T-cell (primary cell): ENCODE results near the gene ETV5. TPM values are rescaled to one million over a fixed set of nuclear protein-coding genes. Genes with fewer than 3 reads are reported as not detected.

Experiments used
- ATAC-seq, 4 experiments: fragments of 200-7000 bp in 3 of 4; fragments of 150-1000 bp in 1 of 4; cut with Tn5 transposase; replicated peaks in 1 of 4; 1 replicate in 3 of 4; 2 replicates in 1 of 4; pipeline ENCODE4 v1.10.0; 2021; ENCODE audit warnings: moderate library complexity in 3 of 4, mild to moderate bottlenecking in 2 of 4, moderate number of reproducible peaks in 1 of 4
- CTCF ChIA-PET, 2 donors: fragments of 300-600 bp; sonication (Branson Sonifier 250); formaldehyde crosslinking; loops; one replicate each; lab custom pipeline; 2022; ENCODE audit warnings: antibody characterized with exemption in 2 of 2; lab: Charles Lee
- POLR2A ChIA-PET, 2 donors: fragments of 300-600 bp; sonication (Branson Sonifier 250); formaldehyde crosslinking; loops; one replicate each; lab custom pipeline; 2022; ENCODE audit warnings: antibody characterized with exemption in 2 of 2; lab: Charles Lee
- DNase-seq, 35 experiments: peaks; one replicate each; pipeline versions ENCODE4 v3.0.0 to v3.0.0-alpha.2; 2013 to 2023
- H3K27ac ChIP-seq: one replicate; pipeline ENCODE4 v1.5.1; 2013; ENCODE audit warnings: low read length
- H3K27me3 ChIP-seq, 2 experiments: replicated peaks in 1 of 2; 1 replicate in 1 of 2; 2 replicates in 1 of 2; pipeline versions ENCODE4 v1.6.1 to v1.7.0; 2013; ENCODE audit warnings: low read length in 1 of 2, mixed read lengths in 1 of 2; ENCODE audit not compliant: control insufficient read depth in 2 of 2, insufficient read depth in 2 of 2; ENCODE audit errors: extremely low read depth in 1 of 2
- H3K36me3 ChIP-seq, 2 donors: 1 replicate in 1 of 2; 2 replicates in 1 of 2; pipeline versions ENCODE4 v1.6.1 to v1.7.0; 2013; ENCODE audit warnings: low read length in 1 of 2; ENCODE audit not compliant: control insufficient read depth in 2 of 2, insufficient read depth in 1 of 2; ENCODE audit errors: extremely low read depth in 1 of 2
- H3K4me1 ChIP-seq, 2 experiments: 1 replicate in 1 of 2; 2 replicates in 1 of 2; pipeline versions ENCODE4 v1.6.1 to v1.7.0; 2013; ENCODE audit warnings: low read length in 2 of 2, mixed read lengths in 1 of 2; ENCODE audit not compliant: insufficient read depth in 2 of 2, control insufficient read depth in 1 of 2; ENCODE audit errors: extremely low read depth in 1 of 2
- H3K4me3 ChIP-seq, 2 donors: 1 replicate in 1 of 2; 2 replicates in 1 of 2; pipeline versions ENCODE4 v1.5.1 to v1.7.0; 2013; ENCODE audit warnings: mild to moderate bottlenecking in 2 of 2, low read length in 1 of 2, moderate library complexity in 1 of 2; ENCODE audit not compliant: control insufficient read depth in 1 of 2; ENCODE audit errors: extremely low read depth in 1 of 2
- H3K9me3 ChIP-seq: 2 replicates; pipeline ENCODE4 v1.7.0; 2013
- H3K27ac Mint-ChIP-seq, 2 donors: one replicate each; pipeline ENCODE4 v1.8.0; 2020 to 2021; ENCODE audit warnings: mild to moderate bottlenecking in 2 of 2, mixed read lengths in 2 of 2
- H3K27me3 Mint-ChIP-seq, 2 donors: one replicate each; pipeline ENCODE4 v1.8.0; 2021 to 2022; ENCODE audit warnings: mixed read lengths in 2 of 2
- H3K36me3 Mint-ChIP-seq: one replicate; pipeline ENCODE4 v1.8.0; 2021; ENCODE audit warnings: mixed read lengths
- H3K4me1 Mint-ChIP-seq, 3 donors: one replicate each; pipeline ENCODE4 v1.8.0; 2020 to 2022; ENCODE audit warnings: mixed read lengths in 3 of 3, mild to moderate bottlenecking in 1 of 3
- H3K4me3 Mint-ChIP-seq, 3 donors: one replicate each; pipeline ENCODE4 v1.8.0; 2020 to 2022; ENCODE audit warnings: mild to moderate bottlenecking in 3 of 3, mixed read lengths in 3 of 3, moderate library complexity in 3 of 3
- H3K9me3 Mint-ChIP-seq, 3 donors: one replicate each; pipeline ENCODE4 v1.8.0; 2020 to 2022; ENCODE audit warnings: mixed read lengths in 3 of 3
- WGBS: methylation state at CpG from one replicate; pipeline ENCODE4 v1.1.5; 2013; ENCODE audit warnings: missing lambda C conversion rate; ENCODE audit not compliant: insufficient coverage; 5-methylcytosine and 5-hydroxymethylcytosine counted together
- total RNA-seq, 35 experiments: library from RNA in 6 of 35; stranded (reverse) in 6 of 35; fragments of 120-200 nt in 1 of 35; gene quantifications; one replicate each; pipeline versions ENCODE4 v1.2.1 to v1.2.4 and lab custom pipeline; 2013 to 2026

ETV5 gene
- total RNA-seq, 5 donors from 2014 or later (not counting 1 experiment from before 2014, with no cell fraction given), result 0.32 to 0.93 (median 0.36) TPM; not detected in 1

DNA sequence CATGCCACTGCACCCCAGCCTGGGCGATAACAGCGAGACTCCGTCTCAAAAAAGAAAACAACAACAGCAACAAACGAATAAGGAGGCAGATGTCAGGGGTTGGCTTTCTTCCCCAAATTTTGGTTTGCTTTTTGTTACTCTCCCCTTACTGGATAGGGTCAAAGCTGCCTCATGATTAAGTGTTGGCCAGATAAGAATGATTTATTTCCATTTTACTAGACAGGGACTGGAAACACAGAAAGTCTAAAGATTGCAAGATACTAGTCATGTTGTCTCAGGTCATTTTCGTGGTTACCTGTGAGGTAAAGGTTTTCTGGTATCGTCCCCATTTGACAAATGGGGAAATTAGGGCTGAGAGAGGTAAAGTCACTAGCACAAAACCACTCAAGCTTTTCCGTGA, 18.6 kb upstream of the ETV5 start:
- 100% methylated on average over 1 of the region's 7 CpGs for WGBS
- H3K27me3 ChIP-seq, result peaks cover 0 to 10% of the 10 kb centered on the region in 2 experiments

DNA sequence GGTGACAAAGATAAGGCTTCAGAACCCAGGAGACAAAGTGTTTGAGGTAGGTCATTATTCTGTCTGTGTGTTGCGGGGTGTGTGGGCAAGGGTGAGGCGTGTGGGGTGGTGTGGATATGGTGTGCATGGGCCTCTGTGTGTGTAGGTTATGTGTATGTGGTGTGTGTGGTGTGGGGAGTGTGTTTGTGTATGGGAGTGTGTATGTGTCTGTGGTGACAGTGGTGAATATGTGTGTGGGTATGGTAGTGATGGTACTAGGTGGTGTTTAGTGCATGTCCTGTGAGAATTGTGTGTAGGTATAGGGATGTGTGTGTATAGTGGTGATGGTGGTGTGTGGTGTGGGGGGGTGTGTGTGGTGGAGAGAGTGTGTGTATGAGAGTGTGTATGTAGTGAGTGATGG, 16.2 kb upstream of the ETV5 start:
- Mint-ChIP-seq H3K4me3 (no peak overlapping the region), H3K4me1 (no peaks in the 10 kb centered on the region), H3K36me3 (no peaks in the 10 kb centered on the region), H3K9me3 (no peaks in the 10 kb centered on the region), H3K27me3 (peaks cover 14 to 19% of the 10 kb centered on the region in 2 donors), H3K27ac (no peak overlapping the region)
- H3K9me3 ChIP-seq, result no peaks in the 10 kb centered on the region
- no peaks in the 10 kb centered on the region for H3K4me1 ChIP-seq
- H3K27ac ChIP-seq, result no peak overlapping the region
- peaks cover 0 to 5% of the 10 kb centered on the region in 2 experiments for H3K27me3 ChIP-seq
- 83% methylated on average over 2 of the region's 2 CpGs for WGBS
- ChIA-PET CTCF (no interaction called here), POLR2A (no interaction called here)
- DNase-seq (no peak), ATAC-seq (no peak)
- no peak overlapping the region for H3K4me3 ChIP-seq
- no peaks in the 10 kb centered on the region for H3K36me3 ChIP-seq

More for the DNA sequence above, 18.6 kb upstream of the ETV5 start:
- no peak for DNase-seq
- no peaks in the 10 kb centered on the region for H3K4me1 Mint-ChIP-seq
- CTCF ChIA-PET, result interaction anchor here (0.6 to 0.7 kb wide), 3 partner anchors 22 to 976 kb away, joined by 3 to 4 read pairs (median 3); no protein-coding TSS in a partner anchor
- H3K4me1 ChIP-seq, result no peaks in the 10 kb centered on the region
- no peak overlapping the region for H3K27ac Mint-ChIP-seq
- H3K27ac ChIP-seq, result no peak overlapping the region
- no peak overlapping the region for H3K4me3 Mint-ChIP-seq
- peaks cover 0 to 8% of the 10 kb centered on the region in 2 donors for H3K27me3 Mint-ChIP-seq
- POLR2A ChIA-PET, result no interaction called here
- H3K9me3 Mint-ChIP-seq, result no peaks in the 10 kb centered on the region
- no peak overlapping the region for H3K4me3 ChIP-seq
- H3K36me3 Mint-ChIP-seq, result no peaks in the 10 kb centered on the region
- no peaks in the 10 kb centered on the region for H3K36me3 ChIP-seq
- no peak for ATAC-seq
- no peaks in the 10 kb centered on the region for H3K9me3 ChIP-seq

- POLR2A ChIA-PET, result no interaction called here
- Histone ChIP-seq H3K4me1 (no peaks in the 10 kb centered on the region), H3K36me3 (no peaks in the 10 kb centered on the region), H3K9me3 (no peaks in the 10 kb centered on the region), H3K27me3 (peaks cover 0 to 5% of the 10 kb centered on the region in 2 experiments), H3K4me3 (no peak overlapping the region), H3K27ac (no peak overlapping the region)
- WGBS, result 94% methylated on average over 2 of the region's 5 CpGs
- Mint-ChIP-seq H3K27me3 (peaks cover 19 to 24% of the 10 kb centered on the region in 2 donors), H3K27ac (no peak overlapping the region), H3K4me1 (no peaks in the 10 kb centered on the region), H3K9me3 (no peaks in the 10 kb centered on the region), H3K4me3 (no peak overlapping the region), H3K36me3 (no peaks in the 10 kb centered on the region)
- ATAC-seq (no peak), DNase-seq (no peak)
- CTCF ChIA-PET, result no interaction called here
These were observed 15.7 kb upstream of the ETV5 start for GRCh38 chr3:186124592-186124991.

DNA sequence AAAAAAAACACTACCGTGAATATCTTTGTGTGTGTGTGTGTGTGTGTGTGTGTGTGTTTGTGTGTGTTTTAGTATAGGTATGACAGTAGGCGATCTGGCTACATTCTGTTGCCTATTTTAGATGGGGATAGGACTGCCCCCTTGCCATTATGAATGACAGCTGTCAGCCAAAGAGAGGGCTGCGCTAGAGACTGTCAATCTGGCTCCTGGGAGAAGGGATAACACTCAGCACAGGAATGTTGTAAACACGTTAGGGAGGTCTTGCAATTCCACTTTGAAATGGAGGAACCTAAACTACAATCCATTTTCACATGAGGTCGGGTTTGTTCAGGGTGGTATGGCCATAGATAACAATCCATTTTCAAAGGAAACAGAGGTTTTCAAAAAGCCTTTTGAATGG, 14.1 kb upstream of the ETV5 start:
- ATAC-seq, result no peak
- H3K4me3 ChIP-seq, result no peak overlapping the region
- no peak overlapping the region for H3K27ac ChIP-seq
- H3K27me3 ChIP-seq, result peaks cover 0 to 8% of the 10 kb centered on the region in 2 experiments
- H3K27ac Mint-ChIP-seq, result no peak overlapping the region
- DNase-seq, result no peak
- H3K9me3 Mint-ChIP-seq, result no peaks in the 10 kb centered on the region
- CTCF ChIA-PET, result interaction anchor here in 1 of 2 donors (0.7 kb wide), 1 partner anchor 15 kb away, joined by 4 read pairs; no protein-coding TSS in a partner anchor
- 67% methylated on average over 2 of the region's 5 CpGs for WGBS
- peaks cover 30 to 34% of the 10 kb centered on the region in 2 donors for H3K27me3 Mint-ChIP-seq
- no peaks in the 10 kb centered on the region for H3K36me3 Mint-ChIP-seq
- no peaks in the 10 kb centered on the region for H3K4me1 ChIP-seq
- no peaks in the 10 kb centered on the region for H3K4me1 Mint-ChIP-seq
- POLR2A ChIA-PET, result no interaction called here
- no peaks in the 10 kb centered on the region for H3K36me3 ChIP-seq
- H3K9me3 ChIP-seq, result no peaks in the 10 kb centered on the region
- H3K4me3 Mint-ChIP-seq, result no peak overlapping the region

DNA sequence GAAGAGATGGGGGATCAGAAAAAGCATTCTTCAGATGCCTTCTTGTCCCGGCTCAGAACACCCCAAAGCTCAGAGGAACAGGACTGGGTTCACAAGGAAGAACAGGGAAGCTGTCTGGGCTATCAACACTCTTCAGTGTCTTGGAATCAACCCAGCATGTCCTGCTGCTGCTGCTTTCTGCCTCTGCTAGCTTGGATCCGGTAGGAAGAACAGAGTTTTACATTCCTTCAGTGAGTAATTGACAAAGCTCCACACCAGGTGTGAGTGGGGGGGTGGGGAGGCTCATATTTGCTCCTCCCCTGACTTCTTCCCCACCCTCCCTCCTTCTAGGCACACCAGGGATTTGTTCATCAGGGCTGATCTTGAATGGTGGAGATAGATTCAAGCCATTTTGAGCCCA, 13.1 kb upstream of the ETV5 start:
- peaks cover 0 to 10% of the 10 kb centered on the region in 2 experiments for H3K27me3 ChIP-seq
- H3K4me1 Mint-ChIP-seq, result no peaks in the 10 kb centered on the region
- WGBS, result 83% methylated on average over 1 of the region's 2 CpGs
- H3K9me3 Mint-ChIP-seq, result no peaks in the 10 kb centered on the region
- H3K4me1 ChIP-seq, result no peaks in the 10 kb centered on the region
- ATAC-seq, result no peak
- no peaks in the 10 kb centered on the region for H3K9me3 ChIP-seq
- no peak overlapping the region for H3K27ac ChIP-seq
- H3K36me3 ChIP-seq, result no peaks in the 10 kb centered on the region
- no peak overlapping the region for H3K27ac Mint-ChIP-seq
- no peaks in the 10 kb centered on the region for H3K36me3 Mint-ChIP-seq
- H3K4me3 Mint-ChIP-seq, result no peak overlapping the region
- H3K27me3 Mint-ChIP-seq, result peaks cover 38 to 40% of the 10 kb centered on the region in 2 donors
- CTCF ChIA-PET, result no interaction called here
- no peak overlapping the region for H3K4me3 ChIP-seq
- POLR2A ChIA-PET, result no interaction called here
- DNase-seq, result no peak

- Mint-ChIP-seq H3K27ac (no peak overlapping the region), H3K27me3 (peaks cover 40 to 44% of the 10 kb centered on the region in 2 donors), H3K36me3 (no peaks in the 10 kb centered on the region), H3K9me3 (no peaks in the 10 kb centered on the region), H3K4me1 (no peaks in the 10 kb centered on the region), H3K4me3 (no peak overlapping the region)
- Histone ChIP-seq H3K27me3 (peaks cover 0 to 6% of the 10 kb centered on the region in 2 experiments), H3K4me1 (no peaks in the 10 kb centered on the region), H3K36me3 (no peaks in the 10 kb centered on the region), H3K9me3 (no peaks in the 10 kb centered on the region), H3K27ac (no peak overlapping the region), H3K4me3 (no peak overlapping the region)
- 60% methylated on average over 3 of the region's 6 CpGs for WGBS
- no peak for ATAC-seq
- DNase-seq, result no peak
- ChIA-PET CTCF (no interaction called here), POLR2A (no interaction called here)
These were observed 12.4 kb upstream of the ETV5 start for GRCh38 chr3:186121278-186121677.
